Fibroblast of lung (primary cell): ENCODE results near the gene ZFHX2. TPM values are rescaled to one million over a fixed set of nuclear protein-coding genes. Genes with fewer than 3 reads are reported as not detected.

Experiments
- DNase-seq, 2 donors: peaks; one replicate each; pipeline versions ENCODE4 v3.0.0 to v3.0.0-alpha.2; 2010; ENCODE audit warnings: low read depth in 2 of 2
- H2AFZ ChIP-seq: 2 replicates; pipeline ENCODE4 v1.5.1; 2012; ENCODE audit warnings: low read length, control low read depth, inconsistent platforms
- H3K27ac ChIP-seq: 2 replicates; pipeline ENCODE4 v1.5.1; 2011; ENCODE audit warnings: low read length, control low read depth; ENCODE audit not compliant: insufficient read depth
- H3K27me3 ChIP-seq: 2 replicates; pipeline ENCODE4 v1.5.1; 2011; ENCODE audit warnings: mild to moderate bottlenecking, low read length; ENCODE audit not compliant: control insufficient read depth, insufficient read depth
- H3K36me3 ChIP-seq: 2 replicates; pipeline ENCODE4 v1.5.1; 2011; ENCODE audit warnings: low read length; ENCODE audit not compliant: control insufficient read depth, insufficient read depth
- H3K4me1 ChIP-seq: 2 replicates; pipeline ENCODE4 v1.5.1; 2011; ENCODE audit warnings: low read length; ENCODE audit not compliant: control insufficient read depth, insufficient read depth; ENCODE audit errors: extremely low read depth
- H3K4me2 ChIP-seq: 2 replicates; pipeline ENCODE4 v1.5.1; 2011; ENCODE audit warnings: low read length, control low read depth; ENCODE audit not compliant: insufficient read depth; ENCODE audit errors: extremely low read depth
- H3K4me3 ChIP-seq, 4 experiments: fragments of 200-600 bp in 1 of 4; sonication (generic) in 1 of 4; replicated peaks in 1 of 4; 2 replicates each; pipeline ENCODE4 v1.5.1; 2011 to 2016; ENCODE audit warnings: low read length in 4 of 4, low read depth in 3 of 4, mild to moderate bottlenecking in 3 of 4, control low read depth in 2 of 4, inconsistent platforms in 1 of 4, mixed read lengths in 1 of 4; ENCODE audit not compliant: insufficient read depth in 1 of 4; ENCODE audit errors: control extremely low read depth in 1 of 4
- H3K79me2 ChIP-seq: 2 replicates; pipeline ENCODE4 v1.5.1; 2012; ENCODE audit warnings: mild to moderate bottlenecking, low read length, inconsistent platforms; ENCODE audit not compliant: control insufficient read depth, insufficient read depth
- H3K9ac ChIP-seq: 2 replicates; pipeline ENCODE4 v1.5.1; 2011; ENCODE audit warnings: mild to moderate bottlenecking, low read length, control low read depth; ENCODE audit not compliant: insufficient read depth
- H3K9me3 ChIP-seq: 2 replicates; pipeline ENCODE4 v1.5.1; 2012; ENCODE audit warnings: low read depth, low read length; ENCODE audit not compliant: control insufficient read depth, insufficient read depth
- H4K20me1 ChIP-seq: 2 replicates; pipeline ENCODE4 v1.5.1; 2011; ENCODE audit warnings: low read length; ENCODE audit not compliant: control insufficient read depth, insufficient read depth; ENCODE audit errors: extremely low read depth
- EZH2 ChIP-seq: IDR thresholded peaks from 2 replicates; pipeline ENCODE4 v1.5.1; 2012; ENCODE audit warnings: low read length, control low read depth, mild to moderate bottlenecking; ENCODE audit errors: missing control alignments
- polyA plus RNA-seq, 2 donors: library from polyadenylated mRNA; depleted of rRNA in 1 of 2; stranded (reverse) in 1 of 2; unstranded in 1 of 2; fragments of >200 nt; gene quantifications; 2 replicates each; pipeline ENCODE4 v1.2.1, GENCODE V29; 2011 to 2012; ENCODE audit warnings: missing spikeins in 1 of 2
- total RNA-seq: library from RNA; depleted of rRNA; stranded (reverse); fragments of >200 nt; gene quantifications from 2 replicates; pipeline ENCODE4 v1.2.1, GENCODE V29; 2014
- TF ChIP-seq, protein P1 (sequence below), 2 donors: IDR thresholded peaks in 1 of 2; conservative IDR thresholded peaks in 1 of 2; 1 replicate in 1 of 2; 2 replicates in 1 of 2; pipeline ENCODE4 v1.5.1; 2011 to 2012; ENCODE audit warnings: low read length in 2 of 2, control low read depth in 1 of 2, inconsistent platforms in 1 of 2, low read depth in 1 of 2, mild to moderate bottlenecking in 1 of 2

Gene ZFHX2
- total and polyA plus RNA-seq, 2 donors (not counting 1 experiment from before 2014, with no cell fraction given) = 0.33 TPM; not detected in 1

DNA sequence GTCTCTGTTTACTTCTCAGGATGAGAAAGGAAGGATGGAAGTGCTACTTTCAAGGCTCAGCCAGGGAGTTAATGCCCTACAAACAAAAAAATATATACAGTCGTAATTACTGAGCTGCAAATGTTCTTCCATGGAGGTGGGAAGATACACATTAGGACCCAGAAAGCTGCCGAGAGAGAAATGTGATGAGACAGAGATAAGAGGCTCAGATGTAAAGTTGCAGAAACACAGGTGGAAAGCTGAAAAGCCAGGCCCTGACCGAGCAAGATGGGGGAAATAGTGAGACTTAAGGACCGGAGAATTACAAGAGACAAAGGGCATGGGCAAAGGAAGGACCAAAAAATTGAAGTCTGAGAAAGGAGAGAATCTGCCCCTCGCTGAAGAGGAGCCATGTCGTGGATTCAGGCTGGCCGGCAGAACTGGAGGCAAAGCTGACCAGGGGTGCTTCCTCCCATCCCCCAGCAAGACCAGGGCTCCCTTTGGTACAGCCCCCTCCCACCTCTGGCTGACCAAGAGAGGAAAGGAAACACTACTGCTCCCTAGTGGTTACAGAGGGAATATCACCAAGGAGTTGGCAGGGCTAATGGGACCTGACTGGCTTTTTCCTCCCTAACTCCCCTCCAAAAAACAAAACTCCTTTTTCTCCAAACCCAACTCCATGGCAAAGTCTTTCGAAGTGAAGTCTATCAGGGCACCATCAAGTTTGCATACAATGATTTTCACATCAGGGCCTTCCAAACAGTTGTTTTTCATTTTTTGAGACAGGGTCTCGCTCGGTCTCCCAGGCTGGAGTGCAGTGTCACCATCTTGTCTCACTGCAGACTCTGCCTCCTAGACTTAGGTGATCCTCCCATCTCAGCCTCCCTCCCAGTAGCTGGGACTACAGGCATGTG lies 12.1 kb downstream of the ZFHX2 start:
- Histone ChIP-seq H3K4me3 (no peak overlapping the region), H2AFZ (peak overlapping the region; percentile 64), H4K20me1 (no peaks in the 10 kb centered on the region), H3K27me3 (no peaks in the 10 kb centered on the region), H3K9me3 (no peaks in the 10 kb centered on the region), H3K36me3 (no peaks in the 10 kb centered on the region), H3K9ac (no peak overlapping the region), H3K79me2 (no peaks in the 10 kb centered on the region), H3K4me1 (peaks cover 4% of the 10 kb centered on the region), H3K4me2 (no peak overlapping the region), H3K27ac (no peak overlapping the region)
- no peak for TF ChIP-seq EZH2
- TF ChIP-seq, protein P1, sequence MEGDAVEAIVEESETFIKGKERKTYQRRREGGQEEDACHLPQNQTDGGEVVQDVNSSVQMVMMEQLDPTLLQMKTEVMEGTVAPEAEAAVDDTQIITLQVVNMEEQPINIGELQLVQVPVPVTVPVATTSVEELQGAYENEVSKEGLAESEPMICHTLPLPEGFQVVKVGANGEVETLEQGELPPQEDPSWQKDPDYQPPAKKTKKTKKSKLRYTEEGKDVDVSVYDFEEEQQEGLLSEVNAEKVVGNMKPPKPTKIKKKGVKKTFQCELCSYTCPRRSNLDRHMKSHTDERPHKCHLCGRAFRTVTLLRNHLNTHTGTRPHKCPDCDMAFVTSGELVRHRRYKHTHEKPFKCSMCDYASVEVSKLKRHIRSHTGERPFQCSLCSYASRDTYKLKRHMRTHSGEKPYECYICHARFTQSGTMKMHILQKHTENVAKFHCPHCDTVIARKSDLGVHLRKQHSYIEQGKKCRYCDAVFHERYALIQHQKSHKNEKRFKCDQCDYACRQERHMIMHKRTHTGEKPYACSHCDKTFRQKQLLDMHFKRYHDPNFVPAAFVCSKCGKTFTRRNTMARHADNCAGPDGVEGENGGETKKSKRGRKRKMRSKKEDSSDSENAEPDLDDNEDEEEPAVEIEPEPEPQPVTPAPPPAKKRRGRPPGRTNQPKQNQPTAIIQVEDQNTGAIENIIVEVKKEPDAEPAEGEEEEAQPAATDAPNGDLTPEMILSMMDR (conservative IDR thresholded peaks at IDR 0.05 in 1 of 2, IDR thresholded peaks at IDR 0.05 in 1 of 2; ENCODE audit: low read depth in 1 of 2, low read length in 2 of 2) = peak; percentile 56 to 81
- peak in 1 of 2 donors; percentile 46 for DNase-seq

DNA sequence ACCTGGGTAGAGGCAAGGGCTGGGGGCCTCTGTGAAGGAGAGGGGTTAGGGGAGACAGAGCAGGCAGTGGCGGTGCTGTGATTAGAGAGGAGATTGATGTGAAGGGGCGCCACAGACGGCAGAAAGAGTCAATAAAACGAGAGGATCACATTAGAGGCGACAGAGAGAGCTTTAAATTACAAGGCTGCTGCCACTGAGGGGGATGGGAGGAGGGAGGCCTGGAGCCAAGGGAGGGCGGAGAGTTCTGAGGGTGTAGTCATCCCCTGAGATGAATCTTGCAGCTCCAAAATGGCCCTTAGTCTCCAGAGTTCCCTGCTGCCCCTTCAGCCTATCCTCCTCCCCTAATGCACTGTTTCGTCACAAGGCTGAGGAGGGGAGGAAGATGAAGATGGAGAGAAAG lies 12.8 kb downstream of the ZFHX2 start:
- Histone ChIP-seq H2AFZ (peak overlapping the region; percentile 64), H3K4me2 (peak overlapping the region; percentile 25)
- TF ChIP-seq, protein P1 (conservative IDR thresholded peaks at IDR 0.05 in 1 of 2, IDR thresholded peaks at IDR 0.05 in 1 of 2; ENCODE audit: low read depth in 1 of 2, low read length in 2 of 2) = no peak
- TF ChIP-seq EZH2 = no peak

DNA sequence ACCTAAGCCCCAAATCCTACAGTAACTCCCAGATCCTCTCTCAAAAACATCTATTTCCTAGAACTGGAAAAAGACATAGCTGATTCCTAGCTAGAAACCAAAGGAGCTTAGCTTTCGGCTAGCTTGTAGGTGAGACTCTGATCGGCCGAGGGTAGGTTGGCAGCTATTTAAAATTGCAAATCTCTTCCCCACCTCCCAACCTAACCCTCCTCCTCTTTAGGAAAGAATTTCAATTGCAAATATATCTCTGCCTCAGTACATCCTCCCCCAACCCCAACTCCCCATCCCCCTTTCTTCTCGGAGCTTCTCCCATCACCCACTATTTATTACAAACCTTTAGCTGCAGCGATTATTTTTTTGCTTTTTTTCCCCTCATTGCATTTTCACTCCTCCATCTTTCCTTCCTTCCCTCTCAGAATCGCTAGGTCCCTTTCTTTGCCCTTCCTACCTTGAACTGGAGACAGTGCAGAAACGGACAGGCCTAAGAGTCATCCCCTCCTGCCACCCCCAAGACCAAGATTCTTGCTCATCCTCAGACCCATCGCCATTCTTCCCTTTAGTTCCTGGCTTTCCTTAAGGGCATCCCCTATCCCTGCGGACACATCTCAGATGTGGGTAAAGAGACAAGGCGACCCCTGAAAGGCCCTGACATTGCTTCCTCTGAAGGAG lies 13.4 kb downstream of the ZFHX2 start:
- Histone ChIP-seq H3K9me3 (no peaks in the 10 kb centered on the region), H3K27ac (no peak overlapping the region), H3K4me3 (no peak overlapping the region), H3K27me3 (no peaks in the 10 kb centered on the region), H2AFZ (no peak overlapping the region), H3K4me1 (peaks cover 4% of the 10 kb centered on the region), H4K20me1 (no peaks in the 10 kb centered on the region), H3K79me2 (no peaks in the 10 kb centered on the region), H3K36me3 (no peaks in the 10 kb centered on the region), H3K4me2 (no peak overlapping the region), H3K9ac (no peak overlapping the region)
- no peak for DNase-seq
- TF ChIP-seq, protein P1 (conservative IDR thresholded peaks at IDR 0.05 in 1 of 2, IDR thresholded peaks at IDR 0.05 in 1 of 2; ENCODE audit: low read depth in 1 of 2, low read length in 2 of 2) = no peak
- no peak for TF ChIP-seq EZH2

More for the DNA sequence above, 12.8 kb downstream of the ZFHX2 start:
- H3K4me3 ChIP-seq = no peak overlapping the region
- H3K4me1 ChIP-seq = peaks cover 4% of the 10 kb centered on the region
- no peaks in the 10 kb centered on the region for H3K79me2 ChIP-seq
- no peaks in the 10 kb centered on the region for H3K9me3 ChIP-seq
- H3K36me3 ChIP-seq = no peaks in the 10 kb centered on the region
- H3K9ac ChIP-seq = no peak overlapping the region
- H3K27me3 ChIP-seq = no peaks in the 10 kb centered on the region
- H3K27ac ChIP-seq = no peak overlapping the region
- no peaks in the 10 kb centered on the region for H4K20me1 ChIP-seq
- peak in 1 of 2 donors; percentile 38 for DNase-seq
